Medulla oblongata (tissue), 1 donor: ENCODE data around the gene WWP2.

ENCODE experiments used
- DNase-seq: peaks from one replicate; pipeline ENCODE4 v3.0.0-alpha.2; 2015; ENCODE audit errors: extremely low spot score

The WWP2 gene

GRCh38 chr16:69926241-69926640, 164.1 kb downstream of the WWP2 start:
- no peak for DNase-seq

DNA sequence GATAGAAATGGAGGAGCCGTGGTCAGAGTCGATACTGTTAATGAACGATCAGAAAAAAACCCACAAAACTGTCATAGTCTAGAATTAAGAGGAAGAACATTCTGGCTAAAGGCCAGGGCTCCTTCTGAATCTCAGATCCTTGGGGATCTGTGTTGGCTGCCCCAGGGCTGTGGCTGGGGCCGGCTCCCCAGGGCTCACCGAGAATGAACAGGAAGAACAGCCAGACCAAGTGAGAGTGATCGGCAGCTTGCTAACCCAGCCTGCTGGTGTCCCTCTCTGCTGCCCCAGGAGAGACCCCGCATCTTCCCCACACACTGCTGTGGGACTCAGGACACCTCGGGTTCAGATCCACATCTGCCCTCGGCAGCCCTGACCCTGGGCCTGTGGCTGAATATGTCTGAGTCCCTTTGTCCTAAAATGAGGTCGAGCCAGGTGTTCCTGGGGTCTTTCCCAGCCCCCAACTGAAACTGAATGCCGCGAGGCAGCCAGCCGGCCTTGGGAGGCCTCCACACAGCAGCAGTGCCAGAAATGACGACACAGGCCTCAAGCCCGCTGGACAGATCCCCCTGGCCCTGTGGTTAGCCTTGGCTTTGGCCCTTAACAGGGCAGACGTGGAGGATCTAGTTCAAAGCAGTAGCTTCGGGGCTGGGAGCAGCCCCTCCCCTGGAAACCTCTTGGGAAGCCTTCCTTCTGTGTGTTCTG, 165.1 kb downstream of the WWP2 start:
- peak; percentile 76 for DNase-seq

DNA sequence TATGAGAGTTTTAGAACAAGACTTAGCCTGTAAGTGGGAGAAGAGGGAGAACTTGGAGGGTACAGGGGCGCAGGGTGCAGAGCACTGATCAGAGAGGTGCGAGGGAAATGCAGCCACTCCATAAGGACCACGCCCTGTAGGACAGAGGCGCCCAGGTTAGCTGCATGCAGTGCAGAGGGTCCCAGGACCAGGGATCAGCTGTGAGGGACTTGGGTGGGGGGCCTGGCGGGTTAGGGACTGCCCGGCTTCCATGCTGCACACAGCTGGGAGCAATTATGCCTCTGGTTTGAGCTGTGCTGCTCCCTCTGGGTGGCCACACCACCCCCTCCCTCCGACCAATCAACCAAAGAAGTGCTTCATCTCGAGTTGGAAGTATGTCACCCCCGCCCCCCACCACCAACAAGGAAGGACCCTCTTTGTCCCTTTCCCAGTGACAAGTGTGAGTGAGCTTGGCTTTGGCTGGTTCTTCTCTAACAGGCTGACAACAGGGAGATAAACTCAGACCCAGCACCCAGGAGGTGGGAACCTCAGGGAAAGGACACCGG, 166.8 kb downstream of the WWP2 start:
- DNase-seq, result no peak

DNA sequence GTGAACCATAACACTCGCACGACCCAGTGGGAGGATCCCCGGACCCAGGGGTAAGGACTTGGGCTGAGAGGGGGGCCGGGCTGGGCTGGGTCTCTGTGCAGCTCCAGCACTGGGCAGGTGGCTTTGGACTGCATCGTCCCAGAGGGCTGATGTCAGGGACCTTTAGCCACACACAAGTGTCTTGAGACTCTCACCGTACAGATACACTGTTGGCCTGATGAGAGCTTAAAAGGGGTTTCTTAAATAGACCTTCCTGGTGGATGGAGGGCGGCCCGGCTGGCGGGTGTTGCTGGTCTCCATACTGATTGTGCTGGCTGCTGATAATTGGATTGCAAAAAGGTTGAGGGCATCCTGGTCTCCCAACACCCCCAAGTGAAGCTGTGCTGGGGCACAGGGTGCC, 167.3 kb downstream of the WWP2 start:
- DNase-seq, result no peak

DNA sequence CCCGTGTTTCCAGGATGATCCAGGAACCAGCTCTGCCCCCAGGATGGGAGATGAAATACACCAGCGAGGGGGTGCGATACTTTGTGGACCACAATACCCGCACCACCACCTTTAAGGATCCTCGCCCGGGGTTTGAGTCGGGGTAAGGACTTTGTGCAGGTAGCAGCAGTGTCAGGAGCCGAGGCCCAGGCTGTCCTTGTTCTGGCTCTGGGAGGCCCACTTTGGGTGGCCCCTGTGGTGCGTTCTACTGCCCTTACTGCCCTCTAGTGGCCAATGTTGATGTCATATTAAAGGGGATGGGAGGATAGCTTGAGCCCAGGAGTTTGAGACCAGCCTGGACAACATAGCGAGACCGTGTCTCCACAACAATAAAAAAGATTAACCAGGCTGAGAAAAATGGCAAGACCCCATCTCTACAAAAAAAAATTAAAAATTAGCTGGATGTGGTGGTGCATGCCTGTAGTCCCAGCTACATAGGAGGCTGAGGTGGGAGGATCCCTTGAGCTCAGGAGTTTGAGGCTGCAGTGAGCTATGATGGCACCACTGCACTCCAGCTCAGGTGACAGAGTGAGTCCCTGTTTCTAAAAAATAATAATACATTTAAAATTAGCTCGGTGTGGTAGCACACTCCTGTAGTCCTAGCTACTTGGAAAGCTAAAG, 168.1 kb downstream of the WWP2 start:
- peak; percentile 72 for DNase-seq

DNA sequence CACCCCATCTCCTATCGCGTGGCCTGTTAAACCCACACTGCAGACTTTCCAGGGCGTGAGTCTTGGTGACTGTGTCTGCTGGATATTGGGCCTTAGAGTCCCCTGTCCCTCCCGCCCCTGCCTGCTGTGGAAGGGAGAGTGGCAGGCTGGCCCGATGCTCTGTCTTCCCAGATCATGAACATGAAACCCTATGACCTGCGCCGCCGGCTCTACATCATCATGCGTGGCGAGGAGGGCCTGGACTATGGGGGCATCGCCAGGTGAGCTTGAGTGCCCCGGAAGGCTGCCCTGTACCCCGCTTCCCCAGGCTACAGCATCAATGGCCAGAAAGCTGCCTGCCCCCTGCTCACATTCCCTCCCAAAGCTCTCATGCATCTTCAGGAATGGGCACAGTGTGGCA, 169.5 kb downstream of the WWP2 start:
- DNase-seq, result no peak

DNA sequence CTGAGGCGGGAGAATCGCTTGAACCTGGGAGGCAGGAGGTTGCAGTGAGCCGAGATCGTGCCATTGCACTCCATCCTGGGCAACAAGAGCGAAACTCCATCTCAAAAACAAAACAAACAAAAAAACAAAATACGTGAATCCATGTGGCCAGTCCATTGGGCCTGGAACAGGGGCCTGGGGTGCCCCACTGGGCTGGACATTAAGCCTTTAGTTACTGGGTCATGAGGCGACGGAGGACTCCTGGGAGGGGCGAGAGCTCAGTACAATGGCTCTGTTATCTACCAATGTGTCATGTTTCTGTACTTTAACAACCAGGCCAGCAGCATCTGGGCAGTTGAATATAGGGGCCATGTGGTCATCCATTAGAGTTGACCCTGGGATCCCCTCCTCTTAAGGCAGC, 170.1 kb downstream of the WWP2 start:
- peak; percentile 85 for DNase-seq

GRCh38 chr16:69932691-69933392, 170.7 kb downstream of the WWP2 start:
- no peak for DNase-seq

DNA sequence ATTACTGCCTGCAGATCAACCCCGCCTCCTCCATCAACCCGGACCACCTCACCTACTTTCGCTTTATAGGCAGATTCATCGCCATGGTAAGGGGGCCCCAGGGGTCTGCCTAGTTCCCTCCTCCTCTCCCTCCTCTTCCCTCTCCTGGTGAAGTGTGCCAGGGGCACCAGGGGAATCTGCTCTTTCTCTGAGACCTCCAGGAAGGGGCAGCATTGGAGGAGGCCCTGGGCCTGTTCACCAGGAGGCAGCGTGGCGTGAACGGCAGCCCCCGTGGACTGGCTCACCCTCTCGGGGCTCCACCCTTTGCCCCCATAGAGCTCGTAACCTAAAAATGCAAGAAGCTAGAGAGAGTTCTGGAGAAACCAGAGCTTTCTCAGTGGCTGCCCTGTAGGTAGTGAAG, 171.9 kb downstream of the WWP2 start:
- DNase-seq, result no peak

DNA sequence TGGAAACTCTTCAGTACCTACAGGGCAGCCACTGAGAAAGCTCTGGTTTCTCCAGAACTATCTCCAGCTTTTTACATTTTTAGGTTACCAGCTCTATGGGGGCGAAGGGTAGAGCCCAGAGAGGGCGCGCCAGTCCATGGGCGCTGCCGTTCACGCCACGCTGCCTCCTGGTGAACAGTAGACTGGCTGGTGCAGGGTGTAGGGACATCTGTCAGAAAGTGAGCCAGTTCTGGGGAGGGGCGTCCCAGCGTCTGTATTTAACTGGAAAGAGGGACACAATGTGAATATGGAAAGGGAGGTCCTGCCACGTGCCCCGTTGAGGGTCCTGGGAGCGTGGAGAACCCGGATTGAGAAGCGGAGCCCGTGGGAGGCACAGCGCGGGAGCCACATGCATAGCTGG, 172.6 kb downstream of the WWP2 start:
- DNase-seq, result no peak

DNA sequence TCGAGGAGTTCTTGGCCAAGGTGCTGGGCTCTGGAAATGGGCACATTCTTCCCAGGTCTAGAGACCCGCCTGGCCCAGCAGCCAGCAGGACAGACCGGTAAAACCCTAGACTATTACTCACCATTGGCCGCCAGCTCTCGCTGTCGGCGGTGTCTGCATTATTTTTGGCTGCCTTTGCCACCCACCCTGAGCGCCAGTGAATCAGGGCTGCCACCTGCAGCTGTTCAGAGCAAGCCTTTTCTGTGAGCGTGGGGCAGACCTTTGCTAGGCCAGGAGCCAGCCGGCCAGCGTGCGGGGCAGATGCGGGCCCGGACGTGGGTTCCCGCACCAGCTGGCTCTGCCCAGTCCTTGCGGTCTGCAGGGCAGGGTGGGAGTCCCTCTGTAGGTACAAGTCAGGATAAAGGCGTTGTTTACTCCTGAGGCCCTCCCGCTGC, 173.2 kb downstream of the WWP2 start:
- DNase-seq, result no peak

DNA sequence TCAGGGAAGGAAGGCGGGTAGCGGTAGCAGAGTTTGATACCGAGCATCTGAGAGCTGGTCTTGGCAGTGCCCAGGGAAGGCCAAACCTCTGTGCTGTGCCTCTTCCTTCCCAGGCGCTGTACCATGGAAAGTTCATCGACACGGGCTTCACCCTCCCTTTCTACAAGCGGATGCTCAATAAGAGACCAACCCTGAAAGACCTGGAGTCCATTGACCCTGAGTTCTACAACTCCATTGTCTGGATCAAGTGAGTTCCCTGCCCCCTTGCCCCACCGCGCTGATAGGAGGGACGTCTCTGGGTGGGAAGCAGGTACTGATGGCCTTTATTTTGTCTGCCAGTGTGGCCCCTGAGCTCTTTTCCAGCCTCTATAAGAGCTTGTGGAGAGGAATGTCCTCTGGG, 173.6 kb downstream of the WWP2 start:
- no peak for DNase-seq

DNA sequence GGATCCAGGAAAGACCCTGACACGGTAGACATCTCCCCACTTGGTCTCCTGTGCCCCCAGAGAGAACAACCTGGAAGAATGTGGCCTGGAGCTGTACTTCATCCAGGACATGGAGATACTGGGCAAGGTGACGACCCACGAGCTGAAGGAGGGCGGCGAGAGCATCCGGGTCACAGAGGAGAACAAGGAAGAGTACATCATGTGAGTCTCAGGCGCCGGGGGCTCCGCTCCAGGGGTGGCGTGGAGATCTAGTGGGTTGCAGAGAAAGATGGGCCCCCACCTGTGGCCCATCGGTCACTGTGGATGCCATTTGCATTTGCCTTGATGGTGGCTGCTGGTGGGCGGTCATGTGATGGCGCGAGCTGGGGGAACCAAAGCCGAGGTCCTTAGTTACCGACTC, 174.1 kb downstream of the WWP2 start:
- no peak for DNase-seq

GRCh38 chr16:69936751-69937211, 174.6 kb downstream of the WWP2 start:
- DNase-seq, result no peak

- peak; percentile 72 for DNase-seq
These were observed 175.4 kb downstream of the WWP2 start for GRCh38 chr16:69937465-69937951.

DNA sequence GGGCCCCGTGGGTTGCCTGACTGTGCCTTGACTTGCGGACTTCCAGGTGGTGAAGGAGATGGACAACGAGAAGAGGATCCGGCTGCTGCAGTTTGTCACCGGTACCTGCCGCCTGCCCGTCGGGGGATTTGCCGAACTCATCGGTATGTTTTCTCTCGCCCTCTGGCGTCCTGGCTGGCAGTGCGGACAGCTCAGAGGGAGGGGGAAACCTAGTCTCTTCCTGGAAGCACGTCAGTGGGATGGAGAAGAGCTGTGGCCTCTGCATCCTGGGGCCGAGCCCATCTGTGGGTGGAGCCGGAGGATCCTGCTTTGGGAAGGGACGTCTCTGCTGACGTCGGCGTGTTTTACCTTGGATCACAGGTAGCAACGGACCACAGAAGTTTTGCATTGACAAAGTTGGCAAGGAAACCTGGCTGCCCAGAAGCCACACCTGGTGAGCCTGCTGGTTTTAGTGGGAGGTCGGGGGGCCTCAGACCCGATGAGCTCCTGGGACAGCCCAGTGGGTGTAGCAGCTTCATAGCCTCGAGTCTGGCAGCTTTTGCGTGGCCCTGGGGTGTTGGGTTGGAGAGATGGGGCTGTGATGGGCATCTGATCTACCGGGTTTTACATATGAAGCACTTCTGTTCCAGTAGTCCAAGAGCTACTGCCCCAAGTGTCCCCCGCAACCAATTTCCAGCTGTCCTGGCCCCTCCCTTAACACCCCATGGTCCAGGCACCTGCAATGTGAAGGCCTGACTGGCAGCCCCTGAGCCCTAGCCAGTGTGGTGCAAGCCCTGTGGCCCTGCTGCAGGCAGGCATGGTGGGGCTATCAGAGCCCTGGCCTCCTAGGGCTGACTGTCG, 177.1 kb downstream of the WWP2 start:
- no peak for DNase-seq

GRCh38 chr16:69939821-69940585, 177.9 kb downstream of the WWP2 start:
- DNase-seq, result no peak

- no peak for DNase-seq
These were observed 178.5 kb downstream of the WWP2 start for GRCh38 chr16:69940676-69941075.

GRCh38 chr16:69941251-69942098, 179.3 kb downstream of the WWP2 start:
- no peak for DNase-seq

DNA sequence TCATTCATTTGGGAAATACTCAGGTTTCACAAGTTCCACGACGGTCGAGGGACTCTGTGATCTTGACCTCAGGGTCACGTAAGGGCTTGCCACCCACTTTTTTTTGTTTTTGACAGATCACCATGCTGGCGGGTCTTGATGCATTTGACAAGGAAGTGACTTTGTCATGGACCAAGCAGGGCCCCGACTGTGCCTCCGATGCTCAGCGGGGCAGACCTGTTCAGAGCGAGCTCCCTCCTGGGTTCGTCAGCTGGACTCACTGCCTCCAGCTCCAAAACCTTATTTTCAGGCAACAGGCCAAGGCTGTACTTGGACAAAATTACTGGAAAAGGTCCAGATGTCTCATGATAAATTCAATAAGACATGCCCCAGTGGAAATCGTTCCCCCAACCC, 180.0 kb downstream of the WWP2 start:
- DNase-seq, result no peak
